RWPE2 (cell line): ENCODE results near the gene PPARGC1A.

Source experiments
- ATAC-seq: fragments of 200-7000 bp; cut with Tn5 transposase; 3 replicates; pipeline ENCODE4 v1.9.1; 2021; ENCODE audit warnings: low read depth
- DNase-seq: peaks from one replicate; pipeline ENCODE4 v3.0.0-alpha.2; 2020; ENCODE audit warnings: low spot score
- H3K27ac ChIP-seq: fragments of 450-650 bp; 2 replicates; pipeline ENCODE4 v1.5.1; 2017; ENCODE audit warnings: mild to moderate bottlenecking; ENCODE audit not compliant: poor library complexity, severe bottlenecking
- H3K27me3 ChIP-seq: fragments of 250-450 bp; sonication (Bioruptor Pico); 2 replicates; pipeline ENCODE4 v1.5.1; 2021; ENCODE audit warnings: mild to moderate bottlenecking, moderate library complexity; ENCODE audit not compliant: insufficient read depth, poor library complexity, severe bottlenecking
- H3K36me3 ChIP-seq: fragments of 250-450 bp; sonication (Bioruptor Pico); 2 replicates; pipeline ENCODE4 v1.5.1; 2020; ENCODE audit warnings: low read depth, mild to moderate bottlenecking, moderate library complexity
- H3K4me1 ChIP-seq: fragments of 250-450 bp; sonication (Bioruptor Pico); 2 replicates; pipeline ENCODE4 v1.5.1; 2021; ENCODE audit warnings: mild to moderate bottlenecking, moderate library complexity; ENCODE audit not compliant: insufficient read depth, poor library complexity, severe bottlenecking
- H3K4me3 ChIP-seq: fragments of 250-450 bp; sonication (Bioruptor Pico); 2 replicates; pipeline ENCODE4 v1.5.1; 2021; ENCODE audit warnings: mild to moderate bottlenecking, moderate library complexity; ENCODE audit not compliant: severe bottlenecking
- H3K9me3 ChIP-seq: fragments of 250-450 bp; sonication (Bioruptor Pico); 2 replicates; pipeline ENCODE4 v1.5.1; 2021; ENCODE audit warnings: mild to moderate bottlenecking, moderate library complexity; ENCODE audit not compliant: severe bottlenecking
- CTCF ChIP-seq: fragments of 450-650 bp; IDR thresholded peaks from one replicate; pipeline ENCODE4 v1.5.1; 2017; ENCODE audit warnings: mild to moderate bottlenecking, moderate library complexity; ENCODE audit not compliant: poor library complexity, severe bottlenecking

Gene PPARGC1A

GRCh38 chr4:23762551-23762950 lies 127.3 kb downstream of the PPARGC1A start:
- Histone ChIP-seq H3K9me3 (no peaks in the 10 kb centered on the region), H3K27me3 (no peaks in the 10 kb centered on the region), H3K4me1 (no peaks in the 10 kb centered on the region), H3K27ac (no peak overlapping the region), H3K4me3 (no peak overlapping the region), H3K36me3 (no peaks in the 10 kb centered on the region)
- no peak for ATAC-seq
- TF ChIP-seq CTCF, result no peak
- no peak for DNase-seq

- Histone ChIP-seq H3K4me1 (no peaks in the 10 kb centered on the region), H3K27me3 (no peaks in the 10 kb centered on the region), H3K9me3 (no peaks in the 10 kb centered on the region), H3K36me3 (no peaks in the 10 kb centered on the region), H3K27ac (no peak overlapping the region), H3K4me3 (no peak overlapping the region)
- DNase-seq (no peak), ATAC-seq (no peak)
- TF ChIP-seq CTCF, result no peak
Measured at GRCh38 chr4:23759066-23759465, 130.8 kb downstream of the PPARGC1A start.

DNA sequence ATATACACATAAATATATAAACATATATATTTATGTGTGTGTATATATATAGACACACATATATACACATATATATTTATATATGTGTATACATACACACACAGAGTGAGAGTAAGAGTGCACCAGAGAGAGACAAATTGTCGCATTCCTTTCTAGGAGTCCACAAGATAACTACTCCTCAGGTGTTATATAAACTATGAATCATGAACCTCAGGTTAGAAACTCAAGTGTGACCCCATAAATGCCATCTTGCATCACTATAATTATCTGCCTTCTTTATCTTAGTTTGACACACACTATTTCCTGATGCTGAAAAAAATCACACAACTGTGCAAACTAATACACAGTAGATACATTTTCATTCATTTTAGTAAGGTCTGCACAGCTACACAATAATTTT lies 135.2 kb downstream of the PPARGC1A start:
- Histone ChIP-seq H3K27me3 (peaks cover 3% of the 10 kb centered on the region), H3K27ac (no peak overlapping the region), H3K4me3 (no peak overlapping the region), H3K36me3 (no peaks in the 10 kb centered on the region), H3K9me3 (no peaks in the 10 kb centered on the region), H3K4me1 (no peaks in the 10 kb centered on the region)
- DNase-seq (no peak), ATAC-seq (no peak)
- no peak for TF ChIP-seq CTCF

DNA sequence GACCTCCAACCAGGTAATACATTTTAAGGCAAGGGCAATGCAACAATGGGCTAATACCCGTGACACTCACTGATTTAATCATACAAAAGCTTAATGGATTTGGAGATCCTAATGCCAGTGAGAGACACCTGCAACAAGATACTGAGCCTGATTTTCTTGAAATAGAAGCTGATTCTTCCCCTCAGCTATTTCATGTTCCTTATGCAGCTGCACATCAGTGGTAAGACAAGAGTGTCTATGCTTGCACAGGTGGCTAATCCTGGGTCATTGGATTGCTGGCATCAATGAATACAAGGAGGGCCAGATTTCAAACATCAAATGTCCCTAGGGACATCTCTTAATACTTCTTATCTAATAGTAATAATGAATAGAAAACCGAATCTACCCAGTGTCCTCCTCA lies 139.7 kb downstream of the PPARGC1A start:
- H3K9me3 ChIP-seq, result no peaks in the 10 kb centered on the region

More for the DNA sequence above, 139.7 kb downstream of the PPARGC1A start:
- no peak for ATAC-seq
- H3K4me3 ChIP-seq, result no peak overlapping the region
- no peak for DNase-seq
- peaks cover 3% of the 10 kb centered on the region for H3K27me3 ChIP-seq
- H3K36me3 ChIP-seq, result no peaks in the 10 kb centered on the region
- no peaks in the 10 kb centered on the region for H3K4me1 ChIP-seq
- TF ChIP-seq CTCF, result no peak
- H3K27ac ChIP-seq, result no peak overlapping the region
